Measurements from ENCODE around the gene OCIAD2.
"Not testable (repeated sequence)": the region's sequence is repeated elsewhere in the genome, so short reads cannot be mapped to it uniquely, and the experiment has no call there.

The OCIAD2 gene

GRCh38 chr4:48906206-48907173, at the start of gene OCIAD2:
TSS of gene OCIAD2 (minus strand) at chr4:48906774. CDS start at chr4:48904549, 2,225 bp downstream.
- DNase-seq (ENCODE audit: low spot score), result peak; percentile 37

- no peak for DNase-seq (ENCODE audit: low spot score)
These were observed 47.7 kb upstream of the OCIAD2 start for GRCh38 chr4:48954314-48954713.

- peak; percentile 40 for DNase-seq (ENCODE audit: low spot score)
These were observed 43.1 kb upstream of the OCIAD2 start for GRCh38 chr4:48949518-48950219.

- DNase-seq (ENCODE audit: low spot score), result no peak
These were observed 42.5 kb upstream of the OCIAD2 start for GRCh38 chr4:48949086-48949485.

GRCh38 chr4:48947731-48948130, 41.2 kb upstream of the OCIAD2 start:
- DNase-seq (ENCODE audit: low spot score), result no peak

GRCh38 chr4:48945981-48946380, 39.4 kb upstream of the OCIAD2 start:
- DNase-seq (ENCODE audit: low spot score), result no peak

- DNase-seq (ENCODE audit: low spot score), result no peak
These were observed 38.2 kb upstream of the OCIAD2 start for GRCh38 chr4:48944756-48945241.

GRCh38 chr4:48944252-48944651, 37.7 kb upstream of the OCIAD2 start:
- DNase-seq (ENCODE audit: low spot score), result no peak

GRCh38 chr4:48943387-48943786, 36.8 kb upstream of the OCIAD2 start:
- no peak for DNase-seq (ENCODE audit: low spot score)

- DNase-seq (ENCODE audit: low spot score), result peak; percentile 40
These were observed 33.2 kb upstream of the OCIAD2 start for GRCh38 chr4:48939785-48940184.

- DNase-seq (ENCODE audit: low spot score), result no peak
These were observed 32.3 kb upstream of the OCIAD2 start for GRCh38 chr4:48938831-48939230.

- no peak for DNase-seq (ENCODE audit: low spot score)
These were observed 30.5 kb upstream of the OCIAD2 start for GRCh38 chr4:48937033-48937432.

- DNase-seq (ENCODE audit: low spot score), result no peak
These were observed 24.9 kb upstream of the OCIAD2 start for GRCh38 chr4:48931459-48931858.

GRCh38 chr4:48930654-48931053, 24.1 kb upstream of the OCIAD2 start:
- no peak for DNase-seq (ENCODE audit: low spot score)

GRCh38 chr4:48924416-48924815, 17.8 kb upstream of the OCIAD2 start:
- no peak for DNase-seq (ENCODE audit: low spot score)

GRCh38 chr4:48923065-48923464, 16.5 kb upstream of the OCIAD2 start:
- DNase-seq (ENCODE audit: low spot score), result not testable (repeated sequence)

GRCh38 chr4:48914311-48914710, 7.7 kb upstream of the OCIAD2 start:
- DNase-seq (ENCODE audit: low spot score), result no peak

- peak; percentile 59 for DNase-seq (ENCODE audit: low spot score)
These were observed 6.8 kb upstream of the OCIAD2 start for GRCh38 chr4:48913346-48913745.

GRCh38 chr4:48912349-48912748, 5.8 kb upstream of the OCIAD2 start:
- no peak for DNase-seq (ENCODE audit: low spot score)

GRCh38 chr4:48910511-48910910, 3.9 kb upstream of the OCIAD2 start:
- no peak for DNase-seq (ENCODE audit: low spot score)

GRCh38 chr4:48909697-48910096, 3.1 kb upstream of the OCIAD2 start:
- peak; percentile 90 for DNase-seq (ENCODE audit: low spot score)

- DNase-seq (ENCODE audit: low spot score), result no peak
These were observed 2.1 kb upstream of the OCIAD2 start for GRCh38 chr4:48908687-48909086.
